Measurements from ENCODE around the gene FRMD4B.
"Not testable (repeated sequence)": the region's sequence is repeated elsewhere in the genome, so short reads cannot be mapped to it uniquely, and the experiment has no call there.

Gene FRMD4B

DNA sequence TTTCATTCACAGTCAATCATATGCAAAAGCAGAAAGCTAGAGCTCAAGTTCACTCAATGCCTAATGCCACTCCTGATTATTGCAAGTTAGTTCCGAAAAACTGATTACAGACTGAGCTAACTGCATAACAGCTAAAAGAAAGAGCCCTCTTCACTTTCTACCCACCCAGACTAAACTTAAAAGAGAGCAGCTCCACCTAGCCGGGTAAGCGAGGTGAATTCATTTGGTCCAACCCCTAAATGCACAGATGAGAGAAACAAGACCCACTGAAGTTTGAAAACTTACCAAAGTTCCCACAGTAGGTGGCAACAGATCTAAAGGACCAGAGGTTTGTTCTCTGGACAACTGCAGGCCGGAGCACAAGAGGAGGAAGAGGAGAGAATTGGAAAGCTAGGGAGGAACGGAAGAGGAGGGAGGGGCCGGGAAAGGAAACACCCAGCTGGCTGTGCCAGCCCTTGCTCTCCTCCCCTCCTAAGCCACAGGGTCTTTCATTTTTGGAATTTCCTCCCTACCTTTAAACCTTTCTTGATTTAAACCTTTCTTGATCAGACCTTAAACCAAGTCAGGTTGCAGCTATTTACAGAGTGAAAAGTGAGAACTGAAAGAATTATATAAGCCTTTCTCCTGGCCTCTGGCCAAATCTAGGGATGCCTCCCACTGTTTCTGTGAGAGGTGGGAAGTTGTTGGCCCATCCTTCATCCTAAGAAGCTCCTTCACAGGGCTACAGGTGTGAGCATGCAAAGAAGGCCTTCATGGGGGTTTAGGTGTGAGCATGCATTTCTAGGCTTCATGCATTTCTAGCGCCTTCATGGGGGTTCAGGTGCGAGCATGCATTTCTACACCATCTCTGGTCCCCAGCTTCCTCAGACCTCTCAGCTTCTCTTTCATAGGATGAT, 148.8 kb downstream of the FRMD4B start:
- Histone ChIP-seq H3K9ac (ENCODE audit: low read length) (no peak overlapping the region), H3K27me3 (replicated peaks; ENCODE audit: control insufficient read depth, insufficient read depth, low read length) (peaks cover 5% of the 10 kb centered on the region), H3K4me1 (ENCODE audit: control insufficient read depth, insufficient read depth, low read length) (peaks cover 5% of the 10 kb centered on the region), H3K4me3 (ENCODE audit: low read length) (no peak overlapping the region), H3K36me3 (ENCODE audit: control insufficient read depth, insufficient read depth, low read length, severe bottlenecking) (no peaks in the 10 kb centered on the region), H3K9me3 (ENCODE audit: control insufficient read depth, low read length) (no peaks in the 10 kb centered on the region)
- no peak for DNase-seq (ENCODE audit: low read depth)

DNA sequence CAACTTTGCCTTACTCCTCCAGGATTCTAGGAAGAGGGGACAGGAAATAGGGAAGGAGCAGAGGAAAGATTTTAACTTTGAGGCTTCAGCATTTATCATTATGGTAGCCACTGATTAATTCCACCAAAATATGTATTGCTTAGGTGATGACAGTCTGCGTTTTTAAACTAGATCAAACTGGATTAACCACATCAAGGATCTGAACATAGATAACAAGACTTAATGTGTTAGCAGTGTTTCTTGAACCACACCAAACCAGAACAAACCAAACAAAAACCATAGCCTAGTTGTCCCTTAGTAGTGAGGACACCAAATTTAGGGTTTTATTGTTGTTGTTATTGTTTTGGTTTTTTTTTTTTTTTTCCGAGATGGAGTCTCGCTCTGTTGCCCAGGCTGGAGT, 150.0 kb downstream of the FRMD4B start:
- H3K4me3 ChIP-seq (ENCODE audit: low read length) = no peak overlapping the region
- H3K4me1 ChIP-seq (ENCODE audit: control insufficient read depth, insufficient read depth, low read length) = peaks cover 6% of the 10 kb centered on the region
- no peaks in the 10 kb centered on the region for H3K9me3 ChIP-seq (ENCODE audit: control insufficient read depth, low read length)
- H3K9ac ChIP-seq (ENCODE audit: low read length) = no peak overlapping the region
- H3K36me3 ChIP-seq (ENCODE audit: control insufficient read depth, insufficient read depth, low read length, severe bottlenecking) = no peaks in the 10 kb centered on the region
- no peak for DNase-seq (ENCODE audit: low read depth)
- H3K27me3 ChIP-seq (replicated peaks; ENCODE audit: control insufficient read depth, insufficient read depth, low read length) = peaks cover 5% of the 10 kb centered on the region

DNA sequence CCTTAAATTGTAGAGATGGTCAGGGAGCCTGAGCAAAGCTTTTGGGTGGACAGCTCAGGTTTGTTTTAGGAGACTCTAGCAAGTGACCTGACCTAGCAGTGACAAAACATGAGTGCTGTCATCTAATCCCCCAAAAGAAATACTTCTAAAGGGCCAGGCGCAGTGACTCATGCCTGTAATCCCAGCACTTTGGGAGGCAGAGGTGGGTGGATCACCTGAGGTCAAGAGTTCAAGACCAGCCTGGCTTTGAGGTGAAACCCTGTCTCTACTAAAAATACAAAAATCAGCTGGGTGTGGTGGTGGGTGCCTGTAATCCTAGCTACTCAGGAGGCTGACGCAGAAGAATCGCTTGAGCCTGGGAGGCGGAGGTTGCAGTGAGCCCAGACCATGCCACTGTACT, 150.7 kb downstream of the FRMD4B start:
- H3K36me3 ChIP-seq (ENCODE audit: control insufficient read depth, insufficient read depth, low read length, severe bottlenecking); DNase-seq (ENCODE audit: low read depth); H3K4me1 ChIP-seq (ENCODE audit: control insufficient read depth, insufficient read depth, low read length); H3K9me3 ChIP-seq (ENCODE audit: control insufficient read depth, low read length); H3K27me3 ChIP-seq (replicated peaks; ENCODE audit: control insufficient read depth, insufficient read depth, low read length); H3K4me3 ChIP-seq (ENCODE audit: low read length); H3K9ac ChIP-seq (ENCODE audit: low read length): not testable (repeated sequence)

DNA sequence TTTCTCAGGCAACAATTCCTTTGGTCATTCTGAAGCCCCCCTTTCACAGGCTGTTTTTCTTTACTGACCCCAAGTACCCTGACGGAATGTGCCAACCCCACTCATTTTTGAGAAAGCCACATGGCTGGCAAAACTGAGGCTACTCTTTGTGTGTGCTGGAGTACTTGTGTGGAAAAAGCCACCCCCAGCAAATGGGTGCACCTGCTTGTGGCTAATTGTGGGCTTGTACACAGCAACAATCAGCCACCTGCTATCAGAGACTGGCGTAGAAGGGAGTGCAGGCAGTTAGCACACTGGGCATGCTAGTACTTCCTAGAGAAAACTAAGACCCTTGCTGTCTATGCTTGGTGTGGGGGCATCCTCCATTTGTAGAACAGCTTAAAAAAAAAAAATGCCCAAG, 153.4 kb downstream of the FRMD4B start:
- H3K9me3 ChIP-seq (ENCODE audit: control insufficient read depth, low read length) = no peaks in the 10 kb centered on the region
- peaks cover 5% of the 10 kb centered on the region for H3K27me3 ChIP-seq (replicated peaks; ENCODE audit: control insufficient read depth, insufficient read depth, low read length)
- H3K36me3 ChIP-seq (ENCODE audit: control insufficient read depth, insufficient read depth, low read length, severe bottlenecking) = no peaks in the 10 kb centered on the region
- peaks cover 6% of the 10 kb centered on the region for H3K4me1 ChIP-seq (ENCODE audit: control insufficient read depth, insufficient read depth, low read length)
- H3K9ac ChIP-seq (ENCODE audit: low read length) = no peak overlapping the region
- no peak overlapping the region for H3K4me3 ChIP-seq (ENCODE audit: low read length)
- no peak for DNase-seq (ENCODE audit: low read depth)

DNA sequence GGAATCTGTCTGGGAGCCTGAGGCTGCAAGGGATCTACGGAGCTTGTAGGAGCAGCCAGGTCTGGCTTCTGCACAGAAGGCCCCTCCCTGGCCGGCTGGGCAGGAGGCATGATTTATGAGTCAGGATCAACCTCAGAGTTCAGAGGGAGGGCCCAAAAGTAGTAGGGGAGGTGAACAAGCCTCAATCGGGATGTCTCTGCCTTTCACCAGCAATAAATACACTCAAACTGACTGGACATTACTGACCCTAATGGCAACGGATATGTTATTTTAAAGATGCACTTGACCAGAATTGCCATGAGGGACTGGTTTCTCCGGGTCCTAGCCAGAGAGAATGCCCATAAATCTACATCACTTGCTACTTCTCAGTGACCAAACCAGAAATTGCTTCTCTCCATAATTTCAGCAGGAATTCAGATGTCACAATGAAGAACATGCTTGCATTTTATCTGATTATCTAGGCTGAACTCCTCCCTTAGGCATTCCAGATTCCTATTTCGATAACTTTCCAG, 153.9 kb downstream of the FRMD4B start:
- Histone ChIP-seq H3K4me3 (ENCODE audit: low read length) (no peak overlapping the region), H3K27me3 (replicated peaks; ENCODE audit: control insufficient read depth, insufficient read depth, low read length) (peaks cover 4% of the 10 kb centered on the region), H3K9ac (ENCODE audit: low read length) (no peak overlapping the region), H3K9me3 (ENCODE audit: control insufficient read depth, low read length) (no peaks in the 10 kb centered on the region), H3K36me3 (ENCODE audit: control insufficient read depth, insufficient read depth, low read length, severe bottlenecking) (no peaks in the 10 kb centered on the region), H3K4me1 (ENCODE audit: control insufficient read depth, insufficient read depth, low read length) (peaks cover 6% of the 10 kb centered on the region)
- peak; percentile 25 for DNase-seq (ENCODE audit: low read depth)

DNA sequence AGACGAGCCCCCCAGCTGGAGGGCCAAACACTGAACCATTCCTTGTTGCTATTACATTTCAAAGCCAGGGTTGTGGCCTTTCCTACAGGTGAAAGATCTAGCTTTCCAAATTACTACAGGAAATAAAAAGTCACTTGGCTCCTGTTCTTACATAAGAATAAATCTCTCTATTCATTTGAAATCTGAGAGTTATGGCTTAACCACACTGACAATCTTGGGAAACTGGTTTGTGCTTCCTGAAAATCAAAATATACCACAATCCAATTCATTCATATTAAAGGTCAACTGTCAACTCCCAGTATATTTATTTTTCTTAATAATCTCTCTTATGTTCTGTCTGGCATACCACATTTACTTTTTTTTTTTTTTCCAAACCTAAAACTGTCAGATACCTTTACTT, 159.8 kb downstream of the FRMD4B start:
- Histone ChIP-seq H3K9me3 (ENCODE audit: control insufficient read depth, low read length) (no peaks in the 10 kb centered on the region), H3K4me3 (ENCODE audit: low read length) (no peak overlapping the region), H3K36me3 (ENCODE audit: control insufficient read depth, insufficient read depth, low read length, severe bottlenecking) (no peaks in the 10 kb centered on the region), H3K4me1 (ENCODE audit: control insufficient read depth, insufficient read depth, low read length) (peaks cover 6% of the 10 kb centered on the region), H3K9ac (ENCODE audit: low read length) (no peak overlapping the region), H3K27me3 (replicated peaks; ENCODE audit: control insufficient read depth, insufficient read depth, low read length) (no peaks in the 10 kb centered on the region)
- DNase-seq (ENCODE audit: low read depth) = no peak

DNA sequence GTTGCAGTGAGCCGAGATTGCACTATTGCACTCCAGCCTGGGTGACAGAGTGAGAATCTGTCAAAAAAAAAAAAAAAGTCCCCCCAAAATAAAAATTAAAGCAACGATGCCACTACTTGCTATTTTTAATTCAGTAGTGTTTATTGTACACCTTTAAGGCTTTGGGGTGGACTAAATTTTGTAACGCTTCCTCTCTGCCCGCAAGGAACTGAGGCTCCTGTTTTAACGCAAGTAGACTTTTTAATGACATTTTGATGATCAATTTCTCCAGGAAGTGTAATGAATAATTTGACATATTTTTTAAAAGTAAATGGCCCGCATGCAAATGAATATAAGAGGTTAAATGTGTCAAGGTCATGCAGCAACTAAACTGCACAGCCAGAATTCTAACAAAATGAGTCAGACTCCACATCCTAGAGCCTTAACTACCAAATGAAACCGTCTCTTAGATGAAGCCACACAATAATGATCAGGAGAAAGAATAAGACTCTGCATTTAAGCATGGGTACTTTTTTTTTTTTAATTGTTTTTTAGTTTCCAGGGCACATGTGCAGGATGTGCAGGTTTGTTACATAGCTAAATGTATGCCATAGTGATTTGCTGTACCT, 166.7 kb downstream of the FRMD4B start:
- no peak overlapping the region for H3K9ac ChIP-seq (ENCODE audit: low read length)
- no peaks in the 10 kb centered on the region for H3K27me3 ChIP-seq (replicated peaks; ENCODE audit: control insufficient read depth, insufficient read depth, low read length)
- H3K4me1 ChIP-seq (ENCODE audit: control insufficient read depth, insufficient read depth, low read length) = no peaks in the 10 kb centered on the region
- no peak for DNase-seq (ENCODE audit: low read depth)
- no peak overlapping the region for H3K4me3 ChIP-seq (ENCODE audit: low read length)
- H3K9me3 ChIP-seq (ENCODE audit: control insufficient read depth, low read length) = no peaks in the 10 kb centered on the region
- no peaks in the 10 kb centered on the region for H3K36me3 ChIP-seq (ENCODE audit: control insufficient read depth, insufficient read depth, low read length, severe bottlenecking)

DNA sequence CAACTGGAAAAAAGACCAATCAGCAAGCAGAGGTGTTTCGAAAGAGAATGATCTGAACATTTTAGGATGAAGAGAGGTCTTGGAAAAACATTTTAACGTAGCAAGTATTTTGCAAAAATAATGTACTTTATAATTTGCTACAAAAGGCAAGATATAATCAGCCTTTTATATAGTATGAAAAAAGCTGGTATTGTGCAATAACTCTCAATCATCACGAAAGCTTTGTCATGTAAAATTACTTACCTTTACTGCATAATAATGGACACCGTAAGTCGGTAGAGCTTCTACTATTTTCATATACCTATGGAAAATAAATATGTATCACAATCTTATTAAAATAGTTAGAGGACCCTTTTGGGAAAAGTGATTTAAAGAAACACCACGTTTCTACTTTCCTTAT, 167.8 kb downstream of the FRMD4B start:
- no peaks in the 10 kb centered on the region for H3K36me3 ChIP-seq (ENCODE audit: control insufficient read depth, insufficient read depth, low read length, severe bottlenecking)

DNA sequence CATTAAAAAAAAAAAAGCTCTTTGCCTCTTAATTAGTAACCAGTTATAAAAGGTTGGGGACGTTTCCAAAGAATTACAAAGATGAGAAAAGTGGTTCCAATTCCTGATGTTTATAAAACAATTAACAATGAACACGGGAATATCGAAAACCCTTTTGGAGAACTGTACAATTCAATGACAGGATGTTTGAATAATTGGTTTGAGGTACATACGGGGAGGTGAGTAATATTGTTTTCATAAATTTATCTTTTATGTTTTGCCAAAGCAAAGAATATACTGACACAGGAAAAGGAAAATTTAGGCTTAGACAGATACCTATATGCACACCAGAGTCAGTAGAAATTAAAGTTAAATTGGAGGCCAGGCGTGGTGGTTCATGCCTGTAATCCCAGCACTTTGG, 168.9 kb downstream of the FRMD4B start:
- H3K9ac ChIP-seq (ENCODE audit: low read length) = no peak overlapping the region
- H3K4me3 ChIP-seq (ENCODE audit: low read length) = no peak overlapping the region
- peaks cover 5% of the 10 kb centered on the region for H3K4me1 ChIP-seq (ENCODE audit: control insufficient read depth, insufficient read depth, low read length)
- no peaks in the 10 kb centered on the region for H3K27me3 ChIP-seq (replicated peaks; ENCODE audit: control insufficient read depth, insufficient read depth, low read length)
- H3K9me3 ChIP-seq (ENCODE audit: control insufficient read depth, low read length) = no peaks in the 10 kb centered on the region
- no peak for DNase-seq (ENCODE audit: low read depth)
- no peaks in the 10 kb centered on the region for H3K36me3 ChIP-seq (ENCODE audit: control insufficient read depth, insufficient read depth, low read length, severe bottlenecking)

More for the DNA sequence above, 167.8 kb downstream of the FRMD4B start:
- DNase-seq (ENCODE audit: low read depth) = no peak
- Histone ChIP-seq H3K4me3 (ENCODE audit: low read length) (no peak overlapping the region), H3K9ac (ENCODE audit: low read length) (no peak overlapping the region), H3K4me1 (ENCODE audit: control insufficient read depth, insufficient read depth, low read length) (no peaks in the 10 kb centered on the region), H3K9me3 (ENCODE audit: control insufficient read depth, low read length) (no peaks in the 10 kb centered on the region), H3K27me3 (replicated peaks; ENCODE audit: control insufficient read depth, insufficient read depth, low read length) (no peaks in the 10 kb centered on the region)

DNA sequence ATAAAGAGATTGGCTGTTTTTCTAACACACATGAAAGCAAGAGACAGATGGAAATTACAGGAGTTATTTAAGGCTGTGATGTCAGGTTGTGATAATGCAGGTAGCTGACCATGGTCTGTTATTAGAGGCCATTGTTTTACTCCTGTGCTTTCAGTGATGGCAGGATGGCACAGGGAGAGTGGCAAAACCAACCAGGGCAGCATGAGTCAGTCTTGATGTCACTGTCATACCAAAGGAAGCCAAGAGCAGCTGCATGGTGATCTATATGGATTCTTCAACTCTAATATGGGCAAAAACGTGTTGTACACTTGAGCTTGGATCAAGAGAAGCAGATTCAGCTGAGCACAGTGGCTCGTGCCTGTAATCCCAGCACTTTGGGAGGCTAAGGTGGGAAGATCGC, 171.6 kb downstream of the FRMD4B start:
- peaks cover 5% of the 10 kb centered on the region for H3K4me1 ChIP-seq (ENCODE audit: control insufficient read depth, insufficient read depth, low read length)
- no peaks in the 10 kb centered on the region for H3K36me3 ChIP-seq (ENCODE audit: control insufficient read depth, insufficient read depth, low read length, severe bottlenecking)
- H3K9ac ChIP-seq (ENCODE audit: low read length) = no peak overlapping the region
- H3K9me3 ChIP-seq (ENCODE audit: control insufficient read depth, low read length) = no peaks in the 10 kb centered on the region
- no peak for DNase-seq (ENCODE audit: low read depth)
- H3K4me3 ChIP-seq (ENCODE audit: low read length) = no peak overlapping the region
- no peaks in the 10 kb centered on the region for H3K27me3 ChIP-seq (replicated peaks; ENCODE audit: control insufficient read depth, insufficient read depth, low read length)

DNA sequence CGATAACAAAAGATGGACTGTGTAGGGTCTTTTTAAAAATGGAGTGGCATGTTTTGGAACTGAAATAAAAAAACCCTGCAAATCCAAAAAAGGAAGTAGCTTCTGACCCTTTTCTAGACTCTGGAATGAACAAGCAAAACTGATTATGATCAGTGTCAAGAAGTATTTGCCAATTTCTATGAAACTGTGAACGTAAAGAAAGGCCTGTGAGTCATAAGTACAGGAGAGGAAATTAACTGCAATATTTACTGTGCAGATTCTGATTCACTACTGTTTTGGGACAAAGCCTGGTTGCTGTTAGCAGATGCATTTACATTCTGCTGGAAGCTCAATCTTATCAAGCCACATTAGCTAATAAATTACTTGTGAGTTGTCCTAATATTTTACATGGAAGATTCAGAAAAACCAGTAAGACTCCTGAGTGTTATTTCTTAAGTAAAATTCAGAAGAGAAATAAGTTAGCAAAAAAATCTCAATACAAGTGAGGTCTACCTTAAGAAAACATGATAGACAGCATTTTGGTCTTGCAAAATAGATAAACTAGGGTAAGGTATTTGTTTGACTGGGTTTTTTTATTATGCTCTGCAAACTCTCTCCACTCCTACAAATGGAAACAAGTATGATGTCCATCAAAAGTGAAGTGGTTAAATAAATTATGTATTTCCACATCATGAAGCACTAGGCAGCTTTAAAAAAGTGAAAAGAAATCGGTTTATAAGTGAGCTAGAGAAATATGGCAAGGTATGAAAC, 173.3 kb downstream of the FRMD4B start:
- Histone ChIP-seq H3K4me3 (ENCODE audit: low read length) (no peak overlapping the region), H3K27me3 (replicated peaks; ENCODE audit: control insufficient read depth, insufficient read depth, low read length) (no peaks in the 10 kb centered on the region), H3K9me3 (ENCODE audit: control insufficient read depth, low read length) (no peaks in the 10 kb centered on the region), H3K4me1 (ENCODE audit: control insufficient read depth, insufficient read depth, low read length) (peaks cover 5% of the 10 kb centered on the region), H3K36me3 (ENCODE audit: control insufficient read depth, insufficient read depth, low read length, severe bottlenecking) (no peaks in the 10 kb centered on the region), H3K9ac (ENCODE audit: low read length) (no peak overlapping the region)
- peak; percentile 52 for DNase-seq (ENCODE audit: low read depth)

Data from adipocyte (in vitro differentiated cells).